WTC11 (cell line): Measurements from ENCODE around the gene RPL10. TPM values are rescaled to one million over a fixed set of nuclear protein-coding genes. Genes with fewer than 3 reads are reported as not detected.
A peak's percentile ranks its signal among the peaks of the same experiment; 100 is the strongest.

Source experiments
- ATAC-seq: fragments of 200-7000 bp; cut with Tn5 transposase; 2 replicates; pipeline ENCODE4 v1.10.0; 2021; ENCODE audit warnings: mild to moderate bottlenecking, moderate library complexity
- CTCF ChIA-PET: fragments of 300-600 bp; sonication (Branson Sonifier 250); formaldehyde crosslinking; loops from one replicate; lab custom pipeline; 2021; ENCODE audit warnings: antibody characterized with exemption; lab: Charles Lee
- POLR2A ChIA-PET: fragments of 350-600 bp; sonication (Branson Sonifier 250); formaldehyde crosslinking; loops from one replicate; lab custom pipeline; 2021; ENCODE audit warnings: antibody characterized with exemption; lab: Charles Lee
- DNase-seq: peaks from one replicate; pipeline ENCODE4 v3.0.0; 2021; ENCODE audit warnings: low spot score
- H3K27ac Mint-ChIP-seq: 2 replicates; pipeline ENCODE4 v1.8.0; 2021; ENCODE audit warnings: mixed read lengths
- H3K27me3 Mint-ChIP-seq: 2 replicates; pipeline ENCODE4 v1.8.0; 2021; ENCODE audit warnings: low read depth, mild to moderate bottlenecking, moderate library complexity, mixed read lengths
- H3K36me3 Mint-ChIP-seq: 2 replicates; pipeline ENCODE4 v1.8.0; 2021; ENCODE audit warnings: mixed read lengths
- H3K4me1 Mint-ChIP-seq: 2 replicates; pipeline ENCODE4 v1.8.0; 2022; ENCODE audit warnings: mixed read lengths
- H3K4me3 Mint-ChIP-seq: 2 replicates; pipeline ENCODE4 v1.8.0; 2021; ENCODE audit warnings: mild to moderate bottlenecking, moderate library complexity, mixed read lengths
- H3K9me3 Mint-ChIP-seq: 2 replicates; pipeline ENCODE4 v1.8.0; 2021; ENCODE audit warnings: mixed read lengths
- CREB1 ChIP-seq: sonication (generic); formaldehyde crosslinking; IDR thresholded peaks from 2 replicates; pipeline ENCODE4 v1.8.0; 2023; ENCODE audit warnings: mild to moderate bottlenecking, missing genetic modification reagents
- ELF4 ChIP-seq: sonication (generic); formaldehyde crosslinking; IDR thresholded peaks from 2 replicates; pipeline ENCODE4 v1.8.1; 2022; ENCODE audit warnings: low read depth, mild to moderate bottlenecking, moderate library complexity, missing genetic modification reagents
- ETV6 ChIP-seq: sonication (generic); formaldehyde crosslinking; IDR thresholded peaks from 2 replicates; pipeline ENCODE4 v1.8.1; 2022; ENCODE audit warnings: mild to moderate bottlenecking, missing genetic modification reagents
- FOXJ3 ChIP-seq: sonication (generic); formaldehyde crosslinking; IDR thresholded peaks from 2 replicates; pipeline ENCODE4 v1.9.0; 2021; ENCODE audit warnings: missing genetic modification reagents, mild to moderate bottlenecking, borderline replicate concordance
- FOXK1 ChIP-seq: sonication (generic); formaldehyde crosslinking; IDR thresholded peaks from 2 replicates; pipeline ENCODE4 v1.8.0; 2022; ENCODE audit warnings: mild to moderate bottlenecking, moderate library complexity, missing genetic modification reagents
- KAT7 ChIP-seq: sonication (generic); formaldehyde crosslinking; IDR thresholded peaks from 2 replicates; pipeline ENCODE4 v1.8.1; 2023; ENCODE audit warnings: missing genetic modification reagents, mild to moderate bottlenecking, borderline replicate concordance
- MYBL2 ChIP-seq: sonication (generic); formaldehyde crosslinking; IDR thresholded peaks from 2 replicates; pipeline ENCODE4 v1.8.1; 2023; ENCODE audit warnings: mild to moderate bottlenecking, moderate library complexity, missing genetic modification reagents
- TP53 ChIP-seq: sonication (generic); formaldehyde crosslinking; IDR thresholded peaks from 2 replicates; pipeline ENCODE4 v1.8.1; 2023; ENCODE audit warnings: mild to moderate bottlenecking, missing genetic modification reagents
- ZNF671 ChIP-seq: fragments of 250-450 bp; sonication (Bioruptor Pico); IDR thresholded peaks from 2 replicates; pipeline ENCODE4 v1.8.0; 2021; ENCODE audit warnings: mild to moderate bottlenecking
- total RNA-seq: library from RNA; stranded (reverse); gene quantifications from 3 replicates; pipeline ENCODE4 v1.2.3, GENCODE V29; 2021
- TF ChIP-seq, protein P1 (sequence below): sonication (generic); formaldehyde crosslinking; IDR thresholded peaks from 2 replicates; pipeline ENCODE4 v1.8.1; 2023; ENCODE audit warnings: mild to moderate bottlenecking, missing genetic modification reagents
- TF ChIP-seq, protein P2 (sequence below): sonication (generic); formaldehyde crosslinking; IDR thresholded peaks from 2 replicates; pipeline ENCODE4 v1.8.1; 2023; ENCODE audit warnings: mild to moderate bottlenecking, missing genetic modification reagents, borderline replicate concordance
- TF ChIP-seq, protein P3 (sequence below): fragments of 250-450 bp; sonication (Bioruptor Pico); conservative IDR thresholded peaks from 2 replicates; pipeline ENCODE4 v1.9.0; 2021; ENCODE audit warnings: mild to moderate bottlenecking
- TF ChIP-seq, protein P4 (sequence below): sonication (generic); formaldehyde crosslinking; conservative IDR thresholded peaks from 2 replicates; pipeline ENCODE4 v1.8.1; 2023; ENCODE audit warnings: mild to moderate bottlenecking, low read depth, missing genetic modification reagents, moderate library complexity
- TF ChIP-seq, protein P5 (sequence below): sonication (generic); formaldehyde crosslinking; IDR thresholded peaks from 2 replicates; pipeline ENCODE4 v1.8.1; 2023; ENCODE audit warnings: mild to moderate bottlenecking, missing genetic modification reagents, moderate library complexity
- TF ChIP-seq, protein P6 (sequence below): sonication (generic); formaldehyde crosslinking; IDR thresholded peaks from 2 replicates; pipeline ENCODE4 v1.8.0; 2022; ENCODE audit warnings: mild to moderate bottlenecking, missing genetic modification reagents
- TF ChIP-seq, protein P7 (sequence below): sonication (generic); formaldehyde crosslinking; IDR thresholded peaks from 2 replicates; pipeline ENCODE4 v1.8.0; 2023; ENCODE audit warnings: missing genetic modification reagents, mild to moderate bottlenecking, borderline replicate concordance

Gene RPL10
- total RNA-seq, 1 experiment from 2014 or later = 2,241 TPM

DNA sequence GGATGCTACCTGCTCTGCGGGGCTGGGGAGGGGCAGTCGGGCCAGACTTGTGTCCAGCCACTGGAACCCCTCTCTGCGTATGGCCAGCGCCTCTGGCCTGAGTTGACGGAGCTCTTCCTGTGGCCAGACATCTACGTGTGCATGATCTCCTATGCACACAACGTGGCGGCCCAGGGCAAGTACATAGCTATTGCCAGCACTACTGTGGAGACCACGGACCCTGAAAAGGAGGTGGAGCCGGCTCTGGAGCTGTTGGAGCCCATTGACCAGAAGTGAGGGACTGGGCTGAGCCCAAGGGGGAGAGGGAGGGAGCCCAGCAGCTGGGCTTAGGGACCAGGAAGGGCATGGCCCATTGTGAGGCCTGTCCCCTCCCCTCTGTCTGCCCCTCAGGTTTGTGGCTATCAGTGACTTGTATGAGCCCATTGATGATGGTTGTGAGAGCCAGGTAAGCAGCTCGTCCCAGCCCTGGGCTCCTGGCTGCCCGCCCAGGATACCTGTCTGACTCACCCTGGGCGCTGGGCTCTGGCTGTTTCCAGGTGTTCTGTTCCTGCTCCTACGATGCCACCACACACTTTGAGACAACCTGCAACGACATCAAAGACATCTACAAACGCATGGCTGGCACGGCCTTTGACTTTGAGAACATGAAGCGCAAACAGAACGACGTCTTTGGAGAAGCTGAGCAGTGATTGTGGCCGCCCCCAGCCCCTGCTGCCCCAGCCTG is 44.0 kb downstream of the RPL10 start:
- no peak overlapping the region for H3K27ac Mint-ChIP-seq
- H3K4me1 Mint-ChIP-seq = peaks cover 5% of the 10 kb centered on the region
- H3K9me3 Mint-ChIP-seq = no peaks in the 10 kb centered on the region
- H3K27me3 Mint-ChIP-seq = no peaks in the 10 kb centered on the region
- H3K36me3 Mint-ChIP-seq = peaks cover 15% of the 10 kb centered on the region
- no peak for ATAC-seq
- ChIA-PET POLR2A (interaction anchor here (0.9 kb wide), 1 partner anchor 49 kb away, joined by 3 read pairs; the partner anchor contains the start of gene SLC10A3), CTCF (no interaction called here)
- H3K4me3 Mint-ChIP-seq = no peak overlapping the region
- DNase-seq = no peak
- TF ChIP-seq FOXJ3 (CRISPR knock-in tag) (no peak), KAT7 (CRISPR knock-in tag) (no peak), MYBL2 (CRISPR knock-in tag) (no peak), CREB1 (no peak)
- TF ChIP-seq, protein P1, sequence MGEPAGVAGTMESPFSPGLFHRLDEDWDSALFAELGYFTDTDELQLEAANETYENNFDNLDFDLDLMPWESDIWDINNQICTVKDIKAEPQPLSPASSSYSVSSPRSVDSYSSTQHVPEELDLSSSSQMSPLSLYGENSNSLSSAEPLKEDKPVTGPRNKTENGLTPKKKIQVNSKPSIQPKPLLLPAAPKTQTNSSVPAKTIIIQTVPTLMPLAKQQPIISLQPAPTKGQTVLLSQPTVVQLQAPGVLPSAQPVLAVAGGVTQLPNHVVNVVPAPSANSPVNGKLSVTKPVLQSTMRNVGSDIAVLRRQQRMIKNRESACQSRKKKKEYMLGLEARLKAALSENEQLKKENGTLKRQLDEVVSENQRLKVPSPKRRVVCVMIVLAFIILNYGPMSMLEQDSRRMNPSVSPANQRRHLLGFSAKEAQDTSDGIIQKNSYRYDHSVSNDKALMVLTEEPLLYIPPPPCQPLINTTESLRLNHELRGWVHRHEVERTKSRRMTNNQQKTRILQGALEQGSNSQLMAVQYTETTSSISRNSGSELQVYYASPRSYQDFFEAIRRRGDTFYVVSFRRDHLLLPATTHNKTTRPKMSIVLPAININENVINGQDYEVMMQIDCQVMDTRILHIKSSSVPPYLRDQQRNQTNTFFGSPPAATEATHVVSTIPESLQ (CRISPR knock-in tag) = no peak
- TF ChIP-seq, protein P2, sequence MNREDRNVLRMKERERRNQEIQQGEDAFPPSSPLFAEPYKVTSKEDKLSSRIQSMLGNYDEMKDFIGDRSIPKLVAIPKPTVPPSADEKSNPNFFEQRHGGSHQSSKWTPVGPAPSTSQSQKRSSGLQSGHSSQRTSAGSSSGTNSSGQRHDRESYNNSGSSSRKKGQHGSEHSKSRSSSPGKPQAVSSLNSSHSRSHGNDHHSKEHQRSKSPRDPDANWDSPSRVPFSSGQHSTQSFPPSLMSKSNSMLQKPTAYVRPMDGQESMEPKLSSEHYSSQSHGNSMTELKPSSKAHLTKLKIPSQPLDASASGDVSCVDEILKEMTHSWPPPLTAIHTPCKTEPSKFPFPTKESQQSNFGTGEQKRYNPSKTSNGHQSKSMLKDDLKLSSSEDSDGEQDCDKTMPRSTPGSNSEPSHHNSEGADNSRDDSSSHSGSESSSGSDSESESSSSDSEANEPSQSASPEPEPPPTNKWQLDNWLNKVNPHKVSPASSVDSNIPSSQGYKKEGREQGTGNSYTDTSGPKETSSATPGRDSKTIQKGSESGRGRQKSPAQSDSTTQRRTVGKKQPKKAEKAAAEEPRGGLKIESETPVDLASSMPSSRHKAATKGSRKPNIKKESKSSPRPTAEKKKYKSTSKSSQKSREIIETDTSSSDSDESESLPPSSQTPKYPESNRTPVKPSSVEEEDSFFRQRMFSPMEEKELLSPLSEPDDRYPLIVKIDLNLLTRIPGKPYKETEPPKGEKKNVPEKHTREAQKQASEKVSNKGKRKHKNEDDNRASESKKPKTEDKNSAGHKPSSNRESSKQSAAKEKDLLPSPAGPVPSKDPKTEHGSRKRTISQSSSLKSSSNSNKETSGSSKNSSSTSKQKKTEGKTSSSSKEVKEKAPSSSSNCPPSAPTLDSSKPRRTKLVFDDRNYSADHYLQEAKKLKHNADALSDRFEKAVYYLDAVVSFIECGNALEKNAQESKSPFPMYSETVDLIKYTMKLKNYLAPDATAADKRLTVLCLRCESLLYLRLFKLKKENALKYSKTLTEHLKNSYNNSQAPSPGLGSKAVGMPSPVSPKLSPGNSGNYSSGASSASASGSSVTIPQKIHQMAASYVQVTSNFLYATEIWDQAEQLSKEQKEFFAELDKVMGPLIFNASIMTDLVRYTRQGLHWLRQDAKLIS = no peak
- TF ChIP-seq, protein P3, sequence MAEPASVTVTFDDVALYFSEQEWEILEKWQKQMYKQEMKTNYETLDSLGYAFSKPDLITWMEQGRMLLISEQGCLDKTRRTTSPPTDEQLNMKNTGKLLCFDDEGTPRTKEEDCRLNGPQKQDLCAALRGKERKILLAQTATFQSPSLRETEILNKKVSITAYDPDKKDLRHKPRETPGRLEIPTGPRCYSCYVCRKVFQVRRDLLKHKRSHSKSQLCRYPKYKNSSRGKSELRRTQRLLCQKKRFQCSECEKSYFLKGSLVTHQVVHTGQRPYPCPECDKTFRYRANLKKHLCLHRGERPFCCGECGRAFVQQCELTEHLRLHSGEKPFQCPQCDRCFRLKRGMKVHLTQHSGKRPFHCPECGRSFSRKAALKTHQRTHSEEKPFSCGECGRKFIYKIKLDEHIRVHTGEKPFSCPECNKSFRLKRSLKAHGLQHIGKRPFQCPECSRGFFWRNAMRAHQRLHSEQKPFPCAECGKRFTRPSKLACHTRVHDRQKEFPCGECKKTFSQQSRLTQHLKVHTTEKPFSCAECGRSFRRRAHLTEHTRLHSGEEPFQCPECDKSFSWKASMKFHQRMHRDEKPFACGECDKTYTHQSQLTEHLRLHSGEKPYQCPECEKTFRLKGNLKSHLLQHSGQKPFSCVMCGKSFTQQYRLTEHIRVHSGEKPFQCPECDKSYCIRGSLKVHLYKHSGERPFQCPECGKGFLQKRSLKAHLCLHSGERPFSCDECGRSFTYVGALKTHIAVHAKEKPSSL (CRISPR knock-in tag) = no peak
- TF ChIP-seq, all 79 proteins: peak for 0

DNA sequence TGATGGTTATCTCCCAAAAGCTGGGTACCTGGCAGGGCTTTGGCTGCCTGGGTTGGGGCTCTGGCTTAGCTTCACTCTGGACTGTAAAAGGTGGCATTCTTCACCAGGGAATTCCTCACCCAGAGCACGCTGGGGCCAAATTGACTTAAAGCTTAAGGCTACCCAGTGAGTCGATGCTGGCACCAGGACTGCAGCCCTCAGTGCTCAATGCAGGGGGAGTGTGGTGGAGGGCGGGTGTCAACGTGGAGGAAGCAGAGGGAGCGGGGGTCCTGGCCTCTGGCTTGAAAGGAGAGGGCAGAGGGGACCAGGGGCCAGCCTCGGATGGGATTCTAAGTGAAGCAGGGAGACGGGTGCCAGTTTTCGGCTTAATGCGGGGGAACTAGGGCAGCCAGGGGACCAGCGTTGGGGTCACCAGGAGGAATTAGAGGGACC is 45.3 kb downstream of the RPL10 start:
- H3K36me3 Mint-ChIP-seq = peaks cover 16% of the 10 kb centered on the region
- peak; percentile 46 for ATAC-seq
- CTCF ChIA-PET = interaction anchor here (0.5 to 0.7 kb wide), 2 partner anchors 17 to 18 kb away, joined by 3 to 6 read pairs; no protein-coding TSS in a partner anchor
- TF ChIP-seq, protein P4, sequence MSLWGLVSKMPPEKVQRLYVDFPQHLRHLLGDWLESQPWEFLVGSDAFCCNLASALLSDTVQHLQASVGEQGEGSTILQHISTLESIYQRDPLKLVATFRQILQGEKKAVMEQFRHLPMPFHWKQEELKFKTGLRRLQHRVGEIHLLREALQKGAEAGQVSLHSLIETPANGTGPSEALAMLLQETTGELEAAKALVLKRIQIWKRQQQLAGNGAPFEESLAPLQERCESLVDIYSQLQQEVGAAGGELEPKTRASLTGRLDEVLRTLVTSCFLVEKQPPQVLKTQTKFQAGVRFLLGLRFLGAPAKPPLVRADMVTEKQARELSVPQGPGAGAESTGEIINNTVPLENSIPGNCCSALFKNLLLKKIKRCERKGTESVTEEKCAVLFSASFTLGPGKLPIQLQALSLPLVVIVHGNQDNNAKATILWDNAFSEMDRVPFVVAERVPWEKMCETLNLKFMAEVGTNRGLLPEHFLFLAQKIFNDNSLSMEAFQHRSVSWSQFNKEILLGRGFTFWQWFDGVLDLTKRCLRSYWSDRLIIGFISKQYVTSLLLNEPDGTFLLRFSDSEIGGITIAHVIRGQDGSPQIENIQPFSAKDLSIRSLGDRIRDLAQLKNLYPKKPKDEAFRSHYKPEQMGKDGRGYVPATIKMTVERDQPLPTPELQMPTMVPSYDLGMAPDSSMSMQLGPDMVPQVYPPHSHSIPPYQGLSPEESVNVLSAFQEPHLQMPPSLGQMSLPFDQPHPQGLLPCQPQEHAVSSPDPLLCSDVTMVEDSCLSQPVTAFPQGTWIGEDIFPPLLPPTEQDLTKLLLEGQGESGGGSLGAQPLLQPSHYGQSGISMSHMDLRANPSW (CRISPR knock-in tag) = no peak
- TF ChIP-seq TP53 (CRISPR knock-in tag) = no peak
- TF ChIP-seq, protein P5, sequence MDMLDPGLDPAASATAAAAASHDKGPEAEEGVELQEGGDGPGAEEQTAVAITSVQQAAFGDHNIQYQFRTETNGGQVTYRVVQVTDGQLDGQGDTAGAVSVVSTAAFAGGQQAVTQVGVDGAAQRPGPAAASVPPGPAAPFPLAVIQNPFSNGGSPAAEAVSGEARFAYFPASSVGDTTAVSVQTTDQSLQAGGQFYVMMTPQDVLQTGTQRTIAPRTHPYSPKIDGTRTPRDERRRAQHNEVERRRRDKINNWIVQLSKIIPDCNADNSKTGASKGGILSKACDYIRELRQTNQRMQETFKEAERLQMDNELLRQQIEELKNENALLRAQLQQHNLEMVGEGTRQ (CRISPR knock-in tag) = no peak
- TF ChIP-seq, protein P6, sequence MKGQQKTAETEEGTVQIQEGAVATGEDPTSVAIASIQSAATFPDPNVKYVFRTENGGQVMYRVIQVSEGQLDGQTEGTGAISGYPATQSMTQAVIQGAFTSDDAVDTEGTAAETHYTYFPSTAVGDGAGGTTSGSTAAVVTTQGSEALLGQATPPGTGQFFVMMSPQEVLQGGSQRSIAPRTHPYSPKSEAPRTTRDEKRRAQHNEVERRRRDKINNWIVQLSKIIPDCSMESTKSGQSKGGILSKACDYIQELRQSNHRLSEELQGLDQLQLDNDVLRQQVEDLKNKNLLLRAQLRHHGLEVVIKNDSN (CRISPR knock-in tag) = no peak
- no peak for TF ChIP-seq ETV6 (CRISPR knock-in tag)
- TF ChIP-seq, protein P7, sequence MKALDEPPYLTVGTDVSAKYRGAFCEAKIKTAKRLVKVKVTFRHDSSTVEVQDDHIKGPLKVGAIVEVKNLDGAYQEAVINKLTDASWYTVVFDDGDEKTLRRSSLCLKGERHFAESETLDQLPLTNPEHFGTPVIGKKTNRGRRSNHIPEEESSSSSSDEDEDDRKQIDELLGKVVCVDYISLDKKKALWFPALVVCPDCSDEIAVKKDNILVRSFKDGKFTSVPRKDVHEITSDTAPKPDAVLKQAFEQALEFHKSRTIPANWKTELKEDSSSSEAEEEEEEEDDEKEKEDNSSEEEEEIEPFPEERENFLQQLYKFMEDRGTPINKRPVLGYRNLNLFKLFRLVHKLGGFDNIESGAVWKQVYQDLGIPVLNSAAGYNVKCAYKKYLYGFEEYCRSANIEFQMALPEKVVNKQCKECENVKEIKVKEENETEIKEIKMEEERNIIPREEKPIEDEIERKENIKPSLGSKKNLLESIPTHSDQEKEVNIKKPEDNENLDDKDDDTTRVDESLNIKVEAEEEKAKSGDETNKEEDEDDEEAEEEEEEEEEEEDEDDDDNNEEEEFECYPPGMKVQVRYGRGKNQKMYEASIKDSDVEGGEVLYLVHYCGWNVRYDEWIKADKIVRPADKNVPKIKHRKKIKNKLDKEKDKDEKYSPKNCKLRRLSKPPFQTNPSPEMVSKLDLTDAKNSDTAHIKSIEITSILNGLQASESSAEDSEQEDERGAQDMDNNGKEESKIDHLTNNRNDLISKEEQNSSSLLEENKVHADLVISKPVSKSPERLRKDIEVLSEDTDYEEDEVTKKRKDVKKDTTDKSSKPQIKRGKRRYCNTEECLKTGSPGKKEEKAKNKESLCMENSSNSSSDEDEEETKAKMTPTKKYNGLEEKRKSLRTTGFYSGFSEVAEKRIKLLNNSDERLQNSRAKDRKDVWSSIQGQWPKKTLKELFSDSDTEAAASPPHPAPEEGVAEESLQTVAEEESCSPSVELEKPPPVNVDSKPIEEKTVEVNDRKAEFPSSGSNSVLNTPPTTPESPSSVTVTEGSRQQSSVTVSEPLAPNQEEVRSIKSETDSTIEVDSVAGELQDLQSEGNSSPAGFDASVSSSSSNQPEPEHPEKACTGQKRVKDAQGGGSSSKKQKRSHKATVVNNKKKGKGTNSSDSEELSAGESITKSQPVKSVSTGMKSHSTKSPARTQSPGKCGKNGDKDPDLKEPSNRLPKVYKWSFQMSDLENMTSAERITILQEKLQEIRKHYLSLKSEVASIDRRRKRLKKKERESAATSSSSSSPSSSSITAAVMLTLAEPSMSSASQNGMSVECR (CRISPR knock-in tag) = no peak
- no peak for TF ChIP-seq FOXK1
- TF ChIP-seq ZNF671 = no peak
- no peak for TF ChIP-seq KAT7 (CRISPR knock-in tag)
- no peak for TF ChIP-seq ELF4 (CRISPR knock-in tag)

More for the DNA sequence above, 45.3 kb downstream of the RPL10 start:
- Mint-ChIP-seq H3K27ac (peak overlapping the region; percentile 68), H3K9me3 (no peaks in the 10 kb centered on the region), H3K4me1 (no peaks in the 10 kb centered on the region), H3K27me3 (no peaks in the 10 kb centered on the region), H3K4me3 (peak overlapping the region; percentile 70)
- POLR2A ChIA-PET = no interaction called here
- no peak for DNase-seq
